ENCODE measurements around the gene FAM221B.

FAM221B gene

GRCh38 chr9:35814841-35815543, 13.5 kb downstream of the FAM221B start, which contains the start of gene HINT2:
Gene HINT2, minus strand, starts transcription at chr9:35815042. Its CDS starts 63 bp downstream, at chr9:35814979.
- DNase-seq: peak; percentile 100

- DNase-seq: peak; percentile 6
Observed at GRCh38 chr9:35814106-35814840, 14.3 kb downstream of the FAM221B start.

- DNase-seq: no peak
Observed at GRCh38 chr9:35813434-35814105, 15.0 kb downstream of the FAM221B start.

- DNase-seq: peak; percentile 99
Observed at GRCh38 chr9:35812025-35812602, 16.4 kb downstream of the FAM221B start, which contains the start of gene SPAG8. Gene SPAG8, minus strand, starts transcription at chr9:35812262. Its CDS starts 115 bp downstream, at chr9:35812147.

GRCh38 chr9:35811381-35812024, 17.0 kb downstream of the FAM221B start:
- DNase-seq: no peak

GRCh38 chr9:35810122-35810521, 18.4 kb downstream of the FAM221B start:
- no peak for DNase-seq

GRCh38 chr9:35808433-35808832, 20.1 kb downstream of the FAM221B start:
- no peak for DNase-seq

- no peak for DNase-seq
Observed at GRCh38 chr9:35806101-35806500, 22.4 kb downstream of the FAM221B start.

- no peak for DNase-seq
Observed at GRCh38 chr9:35801328-35802128, 27.0 kb downstream of the FAM221B start.

GRCh38 chr9:35800530-35800929, 28.0 kb downstream of the FAM221B start:
- no peak for DNase-seq

- DNase-seq: no peak
Observed at GRCh38 chr9:35798658-35799374, 29.7 kb downstream of the FAM221B start.

- no peak for DNase-seq
Observed at GRCh38 chr9:35797311-35798109, 31.0 kb downstream of the FAM221B start.

- no peak for DNase-seq
Observed at GRCh38 chr9:35795695-35796094, 32.8 kb downstream of the FAM221B start.

GRCh38 chr9:35793461-35793860, 35.1 kb downstream of the FAM221B start:
- DNase-seq: no peak

GRCh38 chr9:35792826-35793225, 35.7 kb downstream of the FAM221B start:
- DNase-seq: no peak

- DNase-seq: no peak
Observed at GRCh38 chr9:35792024-35792813, 36.3 kb downstream of the FAM221B start.

- DNase-seq: no peak
Observed at GRCh38 chr9:35791297-35791921, 37.1 kb downstream of the FAM221B start, which contains the start of gene NPR2. Gene NPR2, plus strand, starts transcription at chr9:35791591. Its CDS starts 818 bp downstream, at chr9:35792409.

GRCh38 chr9:35790385-35791296, 37.9 kb downstream of the FAM221B start:
- DNase-seq: peak; percentile 65

Data from DMS79 (cell line).